ENCODE results near the gene RERE.

Gene RERE

DNA sequence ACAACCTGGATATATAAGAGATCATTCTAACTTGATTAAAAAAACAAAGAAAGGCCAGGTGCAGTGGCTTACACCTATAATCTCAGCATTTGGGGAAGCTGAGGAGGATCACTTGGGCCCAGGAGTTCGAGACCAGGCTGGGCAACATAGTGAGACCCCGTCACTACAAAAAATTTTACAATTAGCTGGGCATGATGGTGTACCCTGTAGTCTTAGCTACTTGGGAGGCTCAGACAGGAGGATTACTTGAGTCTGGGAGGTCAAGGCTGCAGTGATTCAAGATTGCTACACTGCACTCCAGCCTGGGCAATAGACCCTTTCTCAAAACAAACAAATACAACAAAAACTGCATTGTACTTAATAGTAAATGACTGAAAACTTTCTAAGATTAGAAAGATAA, 330.2 kb downstream of the RERE start:
- no peak overlapping the region for H3K4me3 ChIP-seq (ENCODE audit: low read length)
- no peaks in the 10 kb centered on the region for H3K27me3 ChIP-seq (ENCODE audit: insufficient read depth, low read length)
- H3K9me3 ChIP-seq (ENCODE audit: low read length) = no peaks in the 10 kb centered on the region
- no peak overlapping the region for H2AFZ ChIP-seq (ENCODE audit: low read depth, low read length)
- H3K36me3 ChIP-seq (ENCODE audit: insufficient read depth, low read length) = peaks cover 13% of the 10 kb centered on the region
- H3K4me1 ChIP-seq (ENCODE audit: insufficient read depth, low read length) = no peaks in the 10 kb centered on the region

DNA sequence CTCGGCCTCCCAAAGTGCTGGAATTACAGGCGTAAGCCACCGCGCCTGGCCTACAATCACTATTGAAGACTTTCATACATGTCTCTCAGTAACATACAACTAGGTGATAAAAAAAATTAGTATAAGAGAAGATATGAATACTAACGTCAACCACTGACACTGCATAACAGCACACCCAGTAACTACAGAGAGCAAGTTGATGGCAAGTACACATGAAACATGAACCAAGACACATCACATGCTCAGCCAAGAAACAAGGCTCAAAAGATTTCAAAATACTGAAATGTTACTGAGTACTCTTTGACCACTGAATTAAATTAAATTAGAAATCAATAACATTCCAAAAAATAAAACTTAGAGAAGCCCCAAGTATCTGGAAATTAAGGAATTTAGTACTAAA, 331.4 kb downstream of the RERE start:
- Histone ChIP-seq H2AFZ (ENCODE audit: low read depth, low read length) (no peak overlapping the region), H3K27me3 (ENCODE audit: insufficient read depth, low read length) (no peaks in the 10 kb centered on the region), H3K9me3 (ENCODE audit: low read length) (no peaks in the 10 kb centered on the region), H3K4me1 (ENCODE audit: insufficient read depth, low read length) (no peaks in the 10 kb centered on the region), H3K4me3 (ENCODE audit: low read length) (no peak overlapping the region), H3K36me3 (ENCODE audit: insufficient read depth, low read length) (peaks cover 11% of the 10 kb centered on the region)

DNA sequence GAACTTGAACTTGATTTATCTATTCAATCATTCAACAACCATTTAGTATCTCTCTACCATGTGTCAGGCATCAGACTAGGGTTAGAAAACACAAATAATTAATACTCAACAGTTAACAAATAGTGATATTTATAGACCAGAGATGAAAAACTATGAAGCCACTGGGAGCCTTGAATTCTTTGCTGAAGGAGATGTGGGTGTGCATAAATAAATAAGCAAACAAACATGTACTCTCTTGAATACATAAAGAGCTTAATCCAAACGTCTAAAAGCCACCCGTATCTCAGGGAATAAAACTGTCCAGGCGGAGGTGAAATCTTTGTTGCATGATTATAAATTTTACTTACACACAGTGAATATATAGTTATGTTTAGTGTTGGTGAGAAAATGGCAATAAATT, 333.9 kb downstream of the RERE start:
- H2AFZ ChIP-seq (ENCODE audit: low read depth, low read length) = no peak overlapping the region
- H3K36me3 ChIP-seq (ENCODE audit: insufficient read depth, low read length) = peaks cover 6% of the 10 kb centered on the region
- no peaks in the 10 kb centered on the region for H3K27me3 ChIP-seq (ENCODE audit: insufficient read depth, low read length)
- no peaks in the 10 kb centered on the region for H3K9me3 ChIP-seq (ENCODE audit: low read length)
- no peak overlapping the region for H3K4me3 ChIP-seq (ENCODE audit: low read length)
- H3K4me1 ChIP-seq (ENCODE audit: insufficient read depth, low read length) = no peaks in the 10 kb centered on the region

DNA sequence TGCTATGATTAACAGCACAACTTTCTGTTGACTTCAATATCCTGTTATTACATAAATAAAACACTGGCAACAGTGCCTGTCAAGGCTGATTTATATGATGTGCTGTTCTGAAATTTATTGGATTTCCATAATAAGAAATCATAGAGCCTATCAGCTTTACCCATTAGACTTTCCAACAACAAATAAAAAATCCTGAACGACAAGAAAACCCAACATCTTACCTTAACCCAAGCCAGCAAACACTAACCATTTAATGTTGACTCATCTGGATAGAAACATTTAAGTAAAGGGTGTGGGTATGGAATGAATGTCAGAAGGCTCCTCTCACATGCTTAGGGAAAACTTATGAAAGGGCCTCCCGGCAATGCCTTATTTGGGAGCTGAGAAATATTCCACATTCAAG, 334.5 kb downstream of the RERE start:
- Histone ChIP-seq H3K4me3 (ENCODE audit: low read length) (no peak overlapping the region), H2AFZ (ENCODE audit: low read depth, low read length) (no peak overlapping the region), H3K36me3 (ENCODE audit: insufficient read depth, low read length) (peaks cover 6% of the 10 kb centered on the region), H3K27me3 (ENCODE audit: insufficient read depth, low read length) (no peaks in the 10 kb centered on the region), H3K4me1 (ENCODE audit: insufficient read depth, low read length) (no peaks in the 10 kb centered on the region), H3K9me3 (ENCODE audit: low read length) (no peaks in the 10 kb centered on the region)

DNA sequence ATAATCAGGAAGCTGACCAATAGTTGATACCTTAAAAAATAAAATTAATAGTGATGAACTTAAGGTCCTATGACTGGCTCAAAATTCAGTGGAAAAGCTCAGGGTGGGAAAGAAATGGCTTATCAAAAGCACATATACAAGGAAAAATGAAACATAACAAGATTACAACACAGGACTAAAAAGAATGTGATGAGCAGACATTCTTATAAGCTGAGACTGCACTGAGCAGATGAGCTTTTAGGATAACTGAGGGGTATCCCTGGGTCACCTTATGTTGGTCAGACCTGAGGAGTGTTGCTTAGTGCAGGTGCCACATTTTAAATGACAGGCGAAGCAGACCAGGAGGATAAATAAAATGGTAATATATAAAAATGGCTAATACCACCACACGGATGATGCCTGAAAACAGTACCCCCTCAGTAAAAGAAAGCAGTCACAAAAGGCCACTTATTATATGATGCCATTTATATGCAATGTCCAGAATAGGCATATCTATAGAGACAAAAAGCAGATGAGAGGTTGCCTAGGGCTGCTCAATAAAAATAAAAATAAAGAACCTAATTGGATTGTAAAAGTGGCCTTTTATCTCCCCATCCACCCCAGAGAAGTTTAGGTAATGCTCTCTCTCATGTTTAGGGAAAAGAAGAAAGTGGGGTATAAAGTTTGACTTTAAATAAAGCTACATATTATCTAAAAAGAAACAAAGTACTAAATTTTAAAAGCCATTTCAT, 335.6 kb downstream of the RERE start:
- Histone ChIP-seq H3K9me3 (ENCODE audit: low read length) (no peaks in the 10 kb centered on the region), H3K4me3 (ENCODE audit: low read length) (no peak overlapping the region), H3K4me1 (ENCODE audit: insufficient read depth, low read length) (no peaks in the 10 kb centered on the region), H2AFZ (ENCODE audit: low read depth, low read length) (no peak overlapping the region), H3K27me3 (ENCODE audit: insufficient read depth, low read length) (no peaks in the 10 kb centered on the region), H3K36me3 (ENCODE audit: insufficient read depth, low read length) (peaks cover 6% of the 10 kb centered on the region)

DNA sequence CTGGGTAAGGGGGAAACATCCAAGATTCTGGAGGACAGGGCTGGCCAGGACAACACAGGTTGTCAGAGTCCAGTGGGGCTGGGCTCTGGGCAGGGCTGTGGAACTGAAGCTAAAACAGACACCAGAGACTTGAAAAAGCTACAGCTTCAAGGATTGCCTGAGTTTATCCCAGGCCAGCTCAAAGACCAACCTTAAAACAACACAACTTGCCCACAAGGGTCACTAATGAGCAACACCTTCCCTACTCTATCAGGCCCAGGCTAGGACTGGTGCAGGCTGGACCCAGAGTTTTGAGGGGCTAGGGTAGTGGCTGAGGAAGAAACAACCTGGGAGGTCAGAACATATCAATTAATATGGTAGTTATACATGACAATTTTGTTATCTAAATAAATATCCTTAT, 338.9 kb downstream of the RERE start:
- Histone ChIP-seq H3K4me1 (ENCODE audit: insufficient read depth, low read length) (peaks cover 21% of the 10 kb centered on the region), H3K4me3 (ENCODE audit: low read length) (no peak overlapping the region), H3K9me3 (ENCODE audit: low read length) (no peaks in the 10 kb centered on the region), H2AFZ (ENCODE audit: low read depth, low read length) (no peak overlapping the region), H3K36me3 (ENCODE audit: insufficient read depth, low read length) (peaks cover 2% of the 10 kb centered on the region), H3K27me3 (ENCODE audit: insufficient read depth, low read length) (no peaks in the 10 kb centered on the region)

DNA sequence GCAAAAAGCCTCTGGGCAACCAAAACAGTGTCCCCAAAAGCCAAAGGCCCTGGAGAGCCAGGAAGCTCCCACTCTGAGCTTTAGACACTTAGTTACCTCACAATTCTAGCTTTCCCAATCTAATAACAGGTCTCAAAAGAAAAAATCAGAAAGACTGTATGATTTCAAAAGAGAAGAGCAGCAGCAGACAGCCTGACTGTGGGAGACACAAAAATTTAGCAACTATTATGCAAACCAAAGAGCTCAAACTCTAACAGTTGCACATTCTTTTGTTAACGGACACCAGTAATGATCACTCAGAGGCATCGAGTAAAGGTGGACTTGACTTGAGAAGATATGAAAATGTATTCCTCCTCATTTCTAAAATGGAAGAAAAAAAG, 339.5 kb downstream of the RERE start:
- Histone ChIP-seq H3K4me3 (ENCODE audit: low read length) (no peak overlapping the region), H2AFZ (ENCODE audit: low read depth, low read length) (no peak overlapping the region), H3K36me3 (ENCODE audit: insufficient read depth, low read length) (peaks cover 2% of the 10 kb centered on the region), H3K4me1 (ENCODE audit: insufficient read depth, low read length) (peaks cover 21% of the 10 kb centered on the region), H3K9me3 (ENCODE audit: low read length) (no peaks in the 10 kb centered on the region), H3K27me3 (ENCODE audit: insufficient read depth, low read length) (no peaks in the 10 kb centered on the region)

DNA sequence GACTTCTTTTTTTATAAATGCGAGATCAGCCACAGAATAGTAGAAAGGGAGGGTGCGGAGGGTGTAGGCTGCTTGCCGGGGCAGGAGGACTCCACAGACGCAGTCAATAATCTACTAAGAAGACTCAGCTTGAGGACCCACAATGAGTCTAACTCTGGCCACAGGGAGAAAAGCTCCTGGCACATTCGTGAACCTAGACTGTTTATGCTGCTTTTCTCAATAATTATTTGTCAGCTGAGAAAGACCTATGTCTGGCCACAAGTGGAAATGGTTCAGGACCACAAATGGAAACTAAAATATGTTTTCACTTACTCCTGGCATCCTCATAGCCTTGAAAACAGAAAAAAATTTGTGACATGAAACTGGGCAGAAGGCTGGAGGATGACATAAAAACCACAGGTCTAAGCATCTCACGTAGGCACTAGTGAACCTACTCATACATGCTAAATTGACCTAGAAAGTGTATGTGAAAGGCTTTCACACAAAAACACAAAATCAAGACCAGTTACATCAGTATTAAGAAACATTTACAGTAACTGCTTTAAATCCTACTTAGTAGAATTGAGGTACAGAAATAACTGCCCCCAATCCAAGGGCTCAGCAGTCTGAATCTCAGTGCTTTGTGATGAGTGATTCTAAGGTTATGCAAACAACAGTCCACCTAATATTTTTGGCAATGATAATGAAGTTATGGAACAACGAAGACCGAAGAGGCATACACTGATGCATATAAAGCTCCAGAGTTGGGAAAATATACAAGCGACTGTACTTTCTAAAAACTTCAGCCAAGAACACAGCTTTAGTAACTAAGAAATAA, 340.1 kb downstream of the RERE start:
- Histone ChIP-seq H2AFZ (ENCODE audit: low read depth, low read length) (no peak overlapping the region), H3K27me3 (ENCODE audit: insufficient read depth, low read length) (no peaks in the 10 kb centered on the region), H3K4me1 (ENCODE audit: insufficient read depth, low read length) (peaks cover 21% of the 10 kb centered on the region), H3K36me3 (ENCODE audit: insufficient read depth, low read length) (peaks cover 2% of the 10 kb centered on the region), H3K4me3 (ENCODE audit: low read length) (no peak overlapping the region), H3K9me3 (ENCODE audit: low read length) (no peaks in the 10 kb centered on the region)

DNA sequence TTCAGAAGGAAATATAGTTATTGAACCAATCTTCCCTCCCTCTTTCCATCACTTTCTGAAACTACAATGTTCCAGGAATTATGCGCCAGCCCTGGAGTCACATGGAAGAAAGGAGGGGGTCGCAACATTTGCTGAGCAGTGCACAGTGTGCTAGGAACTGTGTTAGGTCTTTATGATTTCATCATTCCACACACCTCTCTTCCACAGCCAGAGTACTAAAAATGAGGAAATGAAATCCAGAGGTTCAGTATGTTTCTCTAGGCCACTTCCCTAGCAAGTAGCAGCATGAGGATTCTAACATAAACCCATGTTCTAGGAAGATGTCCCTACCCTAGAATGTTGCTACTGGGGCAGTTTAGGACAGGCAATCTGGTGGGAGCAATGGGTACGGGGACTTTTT, 341.4 kb downstream of the RERE start:
- Histone ChIP-seq H3K4me1 (ENCODE audit: insufficient read depth, low read length) (peaks cover 21% of the 10 kb centered on the region), H2AFZ (ENCODE audit: low read depth, low read length) (no peak overlapping the region), H3K27me3 (ENCODE audit: insufficient read depth, low read length) (no peaks in the 10 kb centered on the region), H3K36me3 (ENCODE audit: insufficient read depth, low read length) (peaks cover 2% of the 10 kb centered on the region), H3K9me3 (ENCODE audit: low read length) (no peaks in the 10 kb centered on the region), H3K4me3 (ENCODE audit: low read length) (no peak overlapping the region)

DNA sequence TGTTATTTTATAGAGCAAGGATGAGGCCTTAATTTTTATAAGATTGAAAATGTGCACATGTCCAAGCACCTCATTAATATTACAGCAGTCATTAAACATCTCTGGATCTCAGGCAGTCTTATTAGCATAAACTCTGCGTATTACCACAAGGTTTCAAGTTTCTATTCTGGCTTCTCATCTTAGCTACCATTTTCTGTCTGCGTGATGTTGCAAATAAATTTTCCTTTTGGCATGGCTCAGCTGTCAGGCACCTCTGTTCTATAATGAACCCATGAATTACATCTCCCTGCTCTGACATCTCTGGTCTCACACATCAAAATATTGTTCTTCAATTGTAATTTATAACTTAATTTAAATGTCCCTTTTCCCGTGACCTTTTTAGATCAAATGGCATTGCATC, 343.1 kb downstream of the RERE start:
- H3K27me3 ChIP-seq (ENCODE audit: insufficient read depth, low read length) = no peaks in the 10 kb centered on the region
- H3K4me1 ChIP-seq (ENCODE audit: insufficient read depth, low read length) = peaks cover 21% of the 10 kb centered on the region
- H2AFZ ChIP-seq (ENCODE audit: low read depth, low read length) = no peak overlapping the region
- no peaks in the 10 kb centered on the region for H3K9me3 ChIP-seq (ENCODE audit: low read length)
- H3K36me3 ChIP-seq (ENCODE audit: insufficient read depth, low read length) = peaks cover 2% of the 10 kb centered on the region
- H3K4me3 ChIP-seq (ENCODE audit: low read length) = no peak overlapping the region

DNA sequence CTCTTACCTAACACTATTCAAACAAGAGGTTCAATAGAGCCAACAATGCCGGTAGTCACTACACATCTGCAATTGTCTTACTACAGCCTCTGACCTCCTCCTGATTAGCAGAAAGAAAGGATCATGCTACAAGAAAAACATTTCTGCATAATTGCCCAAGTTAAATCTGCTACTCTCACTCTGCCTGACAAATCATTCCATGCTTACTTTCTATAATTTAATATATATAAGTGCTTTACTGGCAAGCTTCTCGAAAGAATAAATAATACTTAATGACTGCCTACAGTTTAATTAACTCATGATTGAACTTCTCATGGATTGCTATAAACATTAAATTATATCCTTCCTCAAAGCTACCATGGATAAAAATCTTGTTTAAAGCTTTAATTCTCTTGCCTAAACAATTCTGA, 343.5 kb downstream of the RERE start:
- Histone ChIP-seq H3K27me3 (ENCODE audit: insufficient read depth, low read length) (no peaks in the 10 kb centered on the region), H3K36me3 (ENCODE audit: insufficient read depth, low read length) (peaks cover 2% of the 10 kb centered on the region), H3K9me3 (ENCODE audit: low read length) (no peaks in the 10 kb centered on the region), H2AFZ (ENCODE audit: low read depth, low read length) (no peak overlapping the region), H3K4me3 (ENCODE audit: low read length) (no peak overlapping the region), H3K4me1 (ENCODE audit: insufficient read depth, low read length) (peaks cover 21% of the 10 kb centered on the region)

DNA sequence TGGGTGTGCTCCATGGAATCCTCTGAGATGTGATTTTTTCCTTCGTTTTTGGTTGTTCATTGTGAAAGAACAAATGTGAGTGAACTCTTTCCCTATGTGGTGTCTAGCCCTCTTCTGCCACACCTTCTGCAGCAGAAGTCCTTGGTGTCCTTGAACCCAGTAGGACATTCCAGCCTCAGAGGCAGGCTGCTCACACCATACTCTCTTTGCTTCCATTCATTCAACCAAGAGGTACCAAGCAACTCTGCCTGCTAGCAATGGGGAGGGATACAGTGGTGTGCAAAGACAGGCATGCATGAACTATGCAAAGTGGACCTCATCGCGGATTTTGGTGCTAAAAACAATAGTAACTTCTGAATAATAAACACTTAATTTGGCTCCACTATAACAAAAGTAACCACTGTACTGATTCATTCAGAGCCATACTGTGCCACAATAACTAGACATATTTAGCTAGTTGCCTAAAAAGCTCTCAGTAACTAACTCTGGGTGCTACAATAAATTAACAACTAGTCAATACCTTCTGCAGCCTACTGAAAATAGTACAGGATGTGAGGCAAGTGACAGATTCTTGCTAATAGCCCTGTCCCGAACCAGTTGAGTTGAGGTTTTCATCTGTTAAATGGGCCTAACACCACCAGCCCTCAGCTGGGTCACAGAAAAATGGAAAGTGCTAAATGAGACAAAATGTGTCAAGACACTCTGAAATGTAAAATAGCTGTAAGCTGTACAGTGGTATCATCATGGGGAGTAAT, 344.1 kb downstream of the RERE start:
- Histone ChIP-seq H3K9me3 (ENCODE audit: low read length) (no peaks in the 10 kb centered on the region), H2AFZ (ENCODE audit: low read depth, low read length) (no peak overlapping the region), H3K4me1 (ENCODE audit: insufficient read depth, low read length) (peaks cover 21% of the 10 kb centered on the region), H3K27me3 (ENCODE audit: insufficient read depth, low read length) (no peaks in the 10 kb centered on the region), H3K4me3 (ENCODE audit: low read length) (no peak overlapping the region), H3K36me3 (ENCODE audit: insufficient read depth, low read length) (peaks cover under 1% of the 10 kb centered on the region)

DNA sequence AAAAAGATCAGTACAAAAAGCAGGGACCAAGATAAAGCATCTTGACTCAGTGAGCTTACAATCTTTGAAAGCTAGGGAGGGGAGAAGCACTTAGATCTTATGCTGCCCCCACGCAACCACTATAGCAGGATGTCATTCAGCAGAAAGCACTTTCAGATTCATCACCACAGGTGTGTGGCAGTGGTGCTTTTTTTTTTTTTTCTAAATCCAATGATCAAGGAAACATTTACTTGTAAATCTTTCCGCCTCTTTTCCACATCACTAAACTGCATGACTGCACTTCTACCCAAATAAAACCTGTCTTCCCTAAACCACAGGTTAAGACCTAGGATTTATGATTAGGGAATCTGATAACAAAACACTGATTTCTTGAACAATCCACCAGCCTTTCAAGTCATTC, 344.8 kb downstream of the RERE start:
- Histone ChIP-seq H3K4me3 (ENCODE audit: low read length) (no peak overlapping the region), H2AFZ (ENCODE audit: low read depth, low read length) (no peak overlapping the region), H3K4me1 (ENCODE audit: insufficient read depth, low read length) (peaks cover 21% of the 10 kb centered on the region), H3K27me3 (ENCODE audit: insufficient read depth, low read length) (no peaks in the 10 kb centered on the region), H3K36me3 (ENCODE audit: insufficient read depth, low read length) (no peaks in the 10 kb centered on the region), H3K9me3 (ENCODE audit: low read length) (no peaks in the 10 kb centered on the region)

Data from neuron (in vitro differentiated cells).